GM21825 (cell line): Measurements from ENCODE around the gene EYA4.

ENCODE experiments used
- ATAC-seq: cut with Tn5 transposase; IDR thresholded peaks from one replicate; pipeline ENCODE4 v1.9.1; 2021; ENCODE audit warnings: mild to moderate bottlenecking, moderate library complexity; ENCODE audit not compliant: unreplicated experiment

EYA4 gene, protein sequence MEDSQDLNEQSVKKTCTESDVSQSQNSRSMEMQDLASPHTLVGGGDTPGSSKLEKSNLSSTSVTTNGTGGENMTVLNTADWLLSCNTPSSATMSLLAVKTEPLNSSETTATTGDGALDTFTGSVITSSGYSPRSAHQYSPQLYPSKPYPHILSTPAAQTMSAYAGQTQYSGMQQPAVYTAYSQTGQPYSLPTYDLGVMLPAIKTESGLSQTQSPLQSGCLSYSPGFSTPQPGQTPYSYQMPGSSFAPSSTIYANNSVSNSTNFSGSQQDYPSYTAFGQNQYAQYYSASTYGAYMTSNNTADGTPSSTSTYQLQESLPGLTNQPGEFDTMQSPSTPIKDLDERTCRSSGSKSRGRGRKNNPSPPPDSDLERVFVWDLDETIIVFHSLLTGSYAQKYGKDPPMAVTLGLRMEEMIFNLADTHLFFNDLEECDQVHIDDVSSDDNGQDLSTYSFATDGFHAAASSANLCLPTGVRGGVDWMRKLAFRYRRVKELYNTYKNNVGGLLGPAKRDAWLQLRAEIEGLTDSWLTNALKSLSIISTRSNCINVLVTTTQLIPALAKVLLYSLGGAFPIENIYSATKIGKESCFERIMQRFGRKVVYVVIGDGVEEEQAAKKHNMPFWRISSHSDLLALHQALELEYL

DNA sequence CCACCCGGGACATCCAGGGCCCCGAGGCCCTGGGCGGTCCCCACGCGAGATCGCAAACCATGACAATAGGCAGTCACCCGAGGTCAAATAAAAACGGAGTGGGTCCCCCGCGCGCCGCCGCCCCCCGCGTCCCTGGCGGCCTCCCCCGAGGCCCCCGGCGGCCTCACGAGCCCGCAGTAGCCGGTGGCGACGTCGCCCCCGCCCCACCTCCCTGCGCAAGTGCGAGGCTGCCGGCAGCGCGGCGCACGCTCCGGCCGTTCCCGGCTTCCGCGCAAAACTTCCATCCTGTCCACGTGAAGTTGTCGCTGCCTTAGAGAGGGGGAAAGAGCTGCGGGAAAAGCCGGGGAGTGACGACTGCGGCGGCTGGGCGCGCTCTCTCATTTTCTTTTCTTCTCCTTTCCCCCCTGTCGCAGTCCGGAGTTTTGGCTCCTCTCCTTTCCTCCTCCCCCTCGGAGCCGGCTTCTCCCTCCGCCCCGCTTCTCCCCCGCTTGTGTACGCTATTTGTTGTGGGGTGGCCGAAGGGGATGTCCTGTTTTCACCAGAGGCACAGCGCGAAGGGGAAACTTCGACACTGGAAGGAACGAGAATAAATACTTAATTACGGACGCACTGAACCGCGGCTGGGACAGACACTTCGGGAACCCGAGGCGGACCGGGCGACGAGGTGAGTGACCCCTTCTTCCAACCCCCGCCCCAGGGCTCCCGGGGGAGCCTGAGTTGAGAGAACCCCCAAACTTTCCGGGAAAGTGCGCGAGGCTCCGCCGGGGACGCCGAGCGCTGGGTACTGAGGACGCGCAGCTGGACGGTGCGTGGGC lies at the start of gene EYA4:
EYA4 (plus strand) TSS at position 272 of the 815 bp plus-strand sequence. CDS start 33,424 bp downstream, outside the sequence.
- no peak for ATAC-seq

DNA sequence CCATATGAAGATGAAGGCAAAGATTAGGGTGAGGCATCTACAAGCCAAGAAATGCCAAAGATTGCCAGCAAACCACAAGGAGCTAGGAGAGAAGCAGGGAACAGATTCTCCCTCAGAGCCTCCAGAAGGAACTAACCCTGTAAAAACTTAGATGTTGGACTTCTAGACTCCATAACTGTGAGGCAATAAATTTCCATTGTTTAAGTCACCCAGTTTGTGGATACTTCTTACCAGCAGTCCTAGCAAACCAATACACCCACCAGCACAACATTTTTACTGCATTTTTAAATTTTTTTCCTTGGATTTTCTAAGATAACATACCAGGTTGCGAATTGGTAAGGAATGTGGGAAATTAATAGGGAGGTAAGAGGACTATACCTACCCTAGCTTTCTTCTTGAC lies 47.8 kb upstream of the EYA4 start:
- no peak for ATAC-seq

DNA sequence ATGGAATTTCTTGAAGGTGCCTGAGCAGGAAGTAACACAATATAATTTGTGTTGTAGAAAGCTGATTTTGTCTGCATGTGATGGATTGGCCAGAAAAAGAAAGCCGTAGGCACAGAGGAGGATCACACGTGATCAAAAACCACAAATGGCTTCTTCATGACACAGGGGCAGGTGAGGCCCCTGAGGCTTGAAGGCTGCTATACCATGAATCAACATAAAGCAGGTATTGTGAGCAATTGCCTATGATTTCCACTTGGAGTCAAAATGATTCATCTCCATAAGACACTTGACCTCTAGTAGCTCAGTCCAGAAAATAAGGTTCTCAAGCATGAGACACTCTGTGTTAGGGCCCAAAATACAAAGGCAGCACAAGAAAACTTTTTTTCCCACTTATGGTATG lies 42.4 kb upstream of the EYA4 start:
- no peak for ATAC-seq

DNA sequence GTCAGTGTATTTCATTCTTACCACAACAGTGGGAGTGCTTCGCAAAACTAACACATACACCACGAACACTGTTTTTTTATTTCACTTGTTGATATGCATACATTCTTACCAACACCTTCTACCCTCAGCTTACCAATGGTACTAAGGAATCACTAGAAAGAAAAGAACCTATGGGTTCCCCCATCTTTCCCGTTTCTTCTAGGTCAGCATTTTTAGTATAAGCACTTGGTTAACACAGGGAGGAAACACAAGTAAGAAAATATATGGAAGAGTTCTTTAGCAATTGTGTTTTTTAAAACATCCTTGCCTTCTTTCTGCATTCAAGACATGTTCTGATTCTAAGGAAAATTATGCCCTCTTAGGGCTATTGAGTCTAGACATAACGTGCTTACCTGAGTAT lies 39.9 kb upstream of the EYA4 start:
- ATAC-seq = no peak

DNA sequence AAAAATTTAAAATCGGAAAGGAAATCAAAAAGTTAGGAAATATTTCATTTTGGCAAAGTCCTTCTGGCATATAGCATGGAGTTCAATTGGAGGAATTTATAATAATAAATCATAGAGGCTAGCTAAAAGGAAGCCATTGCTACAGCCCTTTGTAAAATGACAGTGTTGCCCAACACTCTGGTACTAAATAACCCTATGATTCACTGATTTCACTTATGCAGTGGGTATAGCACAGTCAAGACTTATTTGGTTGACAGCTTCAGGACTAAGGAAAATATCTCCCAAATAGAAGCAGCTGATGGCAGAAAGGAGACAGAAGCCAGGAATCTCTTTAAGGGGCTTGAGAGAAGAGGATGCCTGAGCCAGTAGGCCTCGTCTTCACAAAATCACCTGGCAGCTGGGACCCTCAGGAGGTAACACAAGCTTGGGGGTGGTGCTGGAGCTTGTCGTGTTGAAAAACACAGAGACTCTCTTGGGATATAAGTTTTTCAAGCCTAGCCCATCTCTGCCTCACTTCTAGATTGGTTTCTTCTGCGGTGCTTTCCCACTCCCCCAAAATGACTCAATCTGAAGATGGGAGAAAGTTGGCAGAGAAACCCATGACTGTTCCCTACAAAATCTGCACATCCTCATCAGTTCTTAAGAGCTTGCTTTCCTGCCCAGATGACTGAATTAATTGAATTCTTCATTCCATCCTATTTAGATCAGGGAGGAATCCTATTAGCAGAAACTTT lies 38.4 kb upstream of the EYA4 start:
- no peak for ATAC-seq

DNA sequence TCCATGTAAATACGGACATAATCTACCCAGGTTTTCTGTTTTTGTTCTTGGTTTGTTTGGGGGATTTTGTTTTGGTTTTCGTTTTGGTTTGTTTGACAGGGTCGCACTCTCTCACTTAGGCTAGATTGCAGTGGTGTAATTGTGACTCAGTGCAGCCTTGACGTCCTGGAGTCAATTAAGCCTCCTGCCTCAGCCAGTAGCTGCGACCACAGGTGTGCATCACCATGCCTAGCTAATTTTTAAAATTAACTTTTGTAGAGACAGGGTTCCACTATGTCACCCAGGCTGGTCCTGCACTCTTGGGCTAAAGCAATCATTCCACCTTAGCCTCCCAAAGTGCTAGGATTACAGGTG lies 37.8 kb upstream of the EYA4 start:
- ATAC-seq = no peak

DNA sequence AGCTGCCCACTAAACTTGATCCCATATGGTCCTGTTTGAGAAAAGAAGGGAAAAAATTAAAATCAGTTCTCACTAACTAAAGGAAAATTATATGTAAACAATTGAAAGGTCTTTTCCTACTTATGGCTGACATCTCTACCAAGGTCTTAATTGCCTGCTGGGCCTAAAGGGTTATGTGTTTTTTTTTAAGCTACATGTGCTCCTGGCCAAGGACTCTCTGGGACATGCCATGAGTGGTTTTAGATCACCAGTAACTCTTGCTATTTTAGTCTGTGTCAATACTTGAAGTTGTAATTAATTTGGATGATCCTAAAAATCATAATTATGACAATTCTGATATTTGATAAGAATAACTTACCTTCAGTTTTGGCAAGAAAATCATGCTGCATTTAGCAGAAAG lies 35.9 kb upstream of the EYA4 start:
- no peak for ATAC-seq

DNA sequence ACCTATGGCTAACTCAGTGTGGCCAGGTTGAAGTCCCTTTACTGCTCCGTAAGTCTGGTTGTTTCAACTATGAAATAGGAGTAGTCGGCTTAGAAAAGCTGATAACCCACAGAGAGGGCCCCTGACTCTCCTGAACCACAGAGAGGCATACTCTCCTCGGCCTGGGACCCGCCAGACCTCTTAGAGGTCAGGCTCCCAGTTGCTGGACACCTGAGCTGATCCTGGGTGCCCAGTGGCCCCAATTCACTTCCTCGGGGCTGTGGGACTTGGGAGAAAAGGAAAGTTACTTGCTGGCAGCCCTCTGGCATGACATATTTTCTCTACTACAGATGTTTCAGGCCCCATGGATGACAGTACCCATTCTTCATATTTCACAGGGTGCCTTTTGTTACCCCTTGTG lies 34.2 kb upstream of the EYA4 start:
- no peak for ATAC-seq

DNA sequence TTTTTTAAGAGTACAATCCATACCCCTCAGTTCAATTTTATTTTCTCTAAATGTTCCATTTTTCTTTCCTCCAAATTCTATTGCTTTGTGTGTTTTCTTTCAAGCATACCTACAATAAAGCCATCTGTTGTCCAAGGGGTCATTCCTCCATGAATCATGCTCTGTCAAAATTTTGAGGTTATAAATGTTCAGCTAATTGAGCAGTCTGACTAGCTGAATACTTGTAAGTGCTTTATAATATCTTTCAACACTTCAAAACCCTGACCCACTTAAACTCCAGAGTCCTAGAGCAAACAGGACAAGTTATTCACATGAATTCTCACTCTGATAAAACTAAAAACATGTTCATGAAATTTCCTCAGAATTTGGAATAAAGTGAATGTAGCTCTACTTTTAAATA lies 33.4 kb upstream of the EYA4 start:
- no peak for ATAC-seq

DNA sequence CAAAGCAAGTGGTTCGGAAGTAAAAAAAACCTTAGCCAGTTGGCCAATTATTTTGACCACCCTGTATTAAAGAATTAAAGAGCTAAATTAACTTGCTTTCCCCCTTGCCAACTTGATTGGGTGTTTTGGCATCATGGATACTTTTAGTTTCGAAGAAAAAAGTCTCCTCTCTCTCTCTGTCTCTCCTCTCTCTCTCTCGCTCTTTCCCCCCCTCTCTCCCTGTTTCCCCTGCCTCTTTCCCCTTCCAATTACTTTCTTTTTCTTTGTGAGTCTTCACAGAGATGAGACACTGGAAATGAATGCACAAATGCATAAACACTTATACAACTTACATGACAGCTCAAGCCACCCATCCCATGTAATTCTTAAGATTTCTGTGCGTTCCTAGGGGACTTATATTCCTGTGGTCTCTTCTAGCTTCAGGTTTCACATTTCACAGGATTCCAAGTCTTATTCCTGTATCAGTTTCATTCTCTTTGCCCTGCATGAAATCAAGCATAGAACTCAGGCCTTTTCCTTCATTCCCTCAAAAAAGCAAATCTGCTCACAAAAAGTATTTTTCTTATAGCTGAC lies 32.9 kb upstream of the EYA4 start:
- no peak for ATAC-seq

DNA sequence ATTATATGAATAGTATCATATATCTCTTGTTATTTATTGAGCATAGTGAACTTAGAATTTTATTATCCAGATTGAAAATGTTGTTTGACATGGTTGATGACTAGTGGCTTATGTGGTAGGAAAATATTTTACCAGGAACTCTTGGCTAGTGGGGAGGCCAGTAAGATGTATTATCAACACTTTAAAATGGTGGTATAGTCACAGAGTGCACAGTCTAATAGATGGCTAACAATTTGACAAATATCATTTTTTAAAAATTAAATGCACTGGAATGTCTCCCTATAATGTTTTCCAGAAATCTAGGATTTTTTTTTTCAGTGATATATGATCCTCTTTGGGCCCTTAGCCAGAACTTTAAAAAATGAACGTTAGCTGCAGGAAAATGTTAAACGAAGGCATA lies 26.9 kb upstream of the EYA4 start:
- ATAC-seq = no peak

DNA sequence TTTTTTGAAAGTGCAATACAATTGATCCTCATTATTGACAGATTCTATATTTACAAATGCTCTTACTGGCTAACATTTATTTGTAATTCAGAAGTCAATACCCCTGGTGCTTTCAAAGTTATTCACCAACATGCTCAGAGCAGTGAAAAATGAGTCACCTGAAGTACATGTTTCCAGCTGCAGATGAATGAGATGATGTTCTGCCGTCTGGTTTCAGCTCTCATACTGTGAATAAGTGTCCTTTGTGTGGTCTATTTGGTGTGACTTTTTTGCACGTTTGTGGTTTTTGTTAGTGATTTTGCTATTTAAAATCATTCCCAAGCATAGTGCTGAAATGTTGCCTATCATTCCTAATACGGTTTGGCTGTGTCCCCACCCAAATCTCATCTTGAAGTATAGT lies 22.3 kb upstream of the EYA4 start:
- ATAC-seq = no peak

DNA sequence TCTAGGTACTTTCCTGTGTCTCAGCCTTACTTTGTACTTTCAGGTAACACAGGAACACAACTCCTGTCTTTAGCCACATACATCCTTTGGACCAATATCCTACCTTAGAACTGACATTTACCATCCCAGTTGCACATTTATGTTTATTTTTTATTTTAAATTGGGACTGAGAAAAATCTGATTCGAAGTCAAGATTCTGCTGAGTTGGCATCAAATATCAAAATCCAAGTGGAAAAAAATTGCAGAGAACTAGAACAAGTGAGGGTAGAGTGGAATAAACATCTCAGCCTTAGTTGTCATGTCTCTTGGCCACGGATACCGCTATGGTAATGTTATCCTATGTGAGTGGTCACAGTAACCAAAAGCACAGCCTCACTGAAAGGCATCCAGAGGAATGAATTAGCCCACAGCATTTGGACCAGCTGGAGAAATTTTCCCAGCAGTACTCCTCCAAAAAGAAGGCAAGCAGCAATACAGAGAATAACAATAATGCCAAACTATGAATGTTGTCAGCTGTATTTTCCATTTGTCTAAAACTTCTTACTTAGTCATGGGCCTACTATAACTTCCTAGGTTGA lies 17.6 kb upstream of the EYA4 start:
- no peak for ATAC-seq

DNA sequence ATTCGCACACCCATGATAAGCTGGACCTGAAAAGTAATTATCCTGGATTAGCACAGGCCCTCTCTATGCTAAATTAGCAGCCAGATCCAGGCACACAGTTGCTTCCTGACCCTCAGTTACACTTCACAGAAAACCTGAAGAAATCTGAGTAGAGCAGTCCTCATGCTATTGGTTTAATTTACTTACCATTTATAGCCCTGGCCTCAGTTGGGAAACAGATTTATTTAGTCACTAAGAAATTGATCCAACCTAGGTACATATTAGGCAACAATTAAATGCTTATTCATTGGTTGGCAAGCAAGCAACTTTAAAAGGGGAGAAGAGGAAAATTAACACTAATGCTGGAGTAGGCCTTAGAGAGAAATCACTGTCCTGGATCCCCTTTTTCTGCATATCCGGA lies 15.6 kb upstream of the EYA4 start:
- no peak for ATAC-seq

DNA sequence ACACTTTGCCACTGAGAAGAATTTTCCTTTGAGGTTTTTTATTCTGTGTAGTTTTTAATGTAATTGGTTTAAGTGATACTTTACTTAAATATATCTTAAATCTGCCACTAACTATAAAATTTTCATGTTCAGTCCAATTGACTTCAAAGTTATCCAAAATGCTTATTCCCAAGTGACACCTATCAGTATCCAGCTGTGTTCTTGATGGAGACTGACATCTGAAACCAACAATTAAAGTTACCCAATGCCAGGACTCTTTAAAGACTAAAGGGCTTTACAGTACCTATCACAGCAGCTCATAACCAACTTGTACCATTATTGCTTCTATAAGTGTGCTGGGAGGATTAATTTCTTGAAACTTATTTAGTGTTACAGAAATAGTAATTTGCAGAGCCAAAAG lies 13.8 kb upstream of the EYA4 start:
- no peak for ATAC-seq

DNA sequence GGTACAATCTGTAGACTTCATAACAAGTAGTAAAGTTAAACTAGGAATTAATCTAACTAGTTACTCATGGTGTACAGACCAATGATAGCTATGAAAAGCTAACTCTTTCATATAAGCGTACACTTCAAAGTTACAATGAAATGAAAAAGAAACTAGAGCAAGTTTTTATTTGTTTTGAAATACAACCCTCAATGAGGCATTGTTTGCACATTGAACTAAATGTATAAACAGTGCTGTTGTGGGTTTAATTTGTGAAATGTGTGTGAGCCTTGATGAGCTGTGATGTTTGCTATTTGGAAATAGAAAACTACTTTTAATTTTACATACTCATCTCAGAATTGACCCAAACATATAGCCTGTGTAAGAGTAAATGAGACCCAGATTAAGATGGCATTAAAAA lies 11.1 kb upstream of the EYA4 start:
- no peak for ATAC-seq

DNA sequence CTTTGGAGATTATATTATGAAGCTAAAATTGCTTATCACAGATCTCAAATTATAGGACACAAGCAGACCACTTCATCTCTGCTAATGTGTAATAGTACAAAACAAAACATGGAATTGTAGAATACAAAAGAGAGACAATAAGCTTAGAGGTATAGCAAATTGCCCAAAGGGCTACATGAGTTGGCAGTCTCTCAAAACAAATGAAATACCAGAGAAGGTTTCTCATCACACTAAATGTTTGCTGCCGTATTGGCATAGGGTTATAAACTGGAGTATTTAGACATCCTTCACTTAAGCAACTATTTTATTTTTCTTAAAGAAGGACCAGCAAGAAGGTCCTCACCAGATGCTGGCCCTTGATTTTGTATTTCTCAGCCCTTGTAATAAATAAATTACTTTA lies 5.9 kb upstream of the EYA4 start:
- no peak for ATAC-seq

DNA sequence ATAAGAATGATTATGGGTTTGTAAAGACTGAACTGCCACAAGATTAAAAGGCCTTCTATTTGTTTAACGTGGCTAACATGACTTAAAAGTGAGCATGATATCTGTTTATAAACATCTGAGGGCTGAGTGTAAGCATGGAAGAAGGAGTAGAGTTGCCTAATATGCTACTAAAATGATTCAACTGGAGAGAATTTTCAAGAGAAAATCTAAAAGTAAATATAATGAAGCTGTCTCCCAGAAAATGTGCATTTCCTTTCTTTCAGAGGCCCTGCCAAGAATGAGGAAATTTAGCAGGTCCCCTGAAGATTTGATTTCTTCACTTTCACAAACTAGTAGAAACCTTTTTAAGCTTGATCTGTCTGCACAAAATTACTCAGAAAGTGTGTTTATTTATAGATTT lies 4.2 kb upstream of the EYA4 start:
- no peak for ATAC-seq

DNA sequence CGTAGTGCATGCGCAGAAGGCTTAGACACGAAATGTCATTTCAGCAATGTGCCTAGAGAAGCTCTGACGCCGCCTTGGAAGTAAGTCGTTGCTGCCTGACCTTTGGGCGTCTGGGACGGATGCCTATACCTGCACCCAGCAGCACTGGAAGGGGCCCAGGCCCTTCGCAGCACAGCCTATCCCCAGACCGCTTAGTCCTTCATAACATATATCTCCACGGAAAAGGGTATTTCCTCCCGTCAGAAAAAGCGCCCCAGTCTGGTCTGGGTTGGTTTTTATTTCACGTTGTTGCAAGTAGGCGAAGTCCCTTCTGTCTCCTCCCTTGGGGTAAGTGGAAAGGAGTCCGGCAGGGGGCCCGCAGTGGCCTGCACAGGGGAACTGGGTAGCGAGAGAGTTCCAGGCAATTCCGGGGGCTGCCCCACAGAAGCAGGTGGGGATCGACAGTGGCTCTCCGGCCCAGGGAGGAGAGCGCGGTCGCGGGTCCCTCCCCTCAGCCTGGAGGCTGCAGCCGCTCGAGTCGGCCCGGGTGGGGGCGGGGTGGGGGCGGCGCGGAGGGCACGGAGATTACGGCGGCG lies 559 bp upstream of the EYA4 start:
- ATAC-seq = no peak
